Activated CD4-positive, alpha-beta T cell treated with anti-CD3 and anti-CD28 coated beads, Interleukin-2, amount 50 U/mL, for 16 hours (primary cell): ENCODE data around the gene HIC2.
"Not testable (repeated sequence)": the region's sequence is repeated elsewhere in the genome, so short reads cannot be mapped to it uniquely, and the experiment has no call there.

Experiments
- DNase-seq: peaks from one replicate; pipeline ENCODE4 v3.0.0-alpha.2; 2020

Gene HIC2

GRCh38 chr22:21450858-21451353 lies 33.7 kb downstream of the HIC2 start:
- DNase-seq, result no peak

DNA sequence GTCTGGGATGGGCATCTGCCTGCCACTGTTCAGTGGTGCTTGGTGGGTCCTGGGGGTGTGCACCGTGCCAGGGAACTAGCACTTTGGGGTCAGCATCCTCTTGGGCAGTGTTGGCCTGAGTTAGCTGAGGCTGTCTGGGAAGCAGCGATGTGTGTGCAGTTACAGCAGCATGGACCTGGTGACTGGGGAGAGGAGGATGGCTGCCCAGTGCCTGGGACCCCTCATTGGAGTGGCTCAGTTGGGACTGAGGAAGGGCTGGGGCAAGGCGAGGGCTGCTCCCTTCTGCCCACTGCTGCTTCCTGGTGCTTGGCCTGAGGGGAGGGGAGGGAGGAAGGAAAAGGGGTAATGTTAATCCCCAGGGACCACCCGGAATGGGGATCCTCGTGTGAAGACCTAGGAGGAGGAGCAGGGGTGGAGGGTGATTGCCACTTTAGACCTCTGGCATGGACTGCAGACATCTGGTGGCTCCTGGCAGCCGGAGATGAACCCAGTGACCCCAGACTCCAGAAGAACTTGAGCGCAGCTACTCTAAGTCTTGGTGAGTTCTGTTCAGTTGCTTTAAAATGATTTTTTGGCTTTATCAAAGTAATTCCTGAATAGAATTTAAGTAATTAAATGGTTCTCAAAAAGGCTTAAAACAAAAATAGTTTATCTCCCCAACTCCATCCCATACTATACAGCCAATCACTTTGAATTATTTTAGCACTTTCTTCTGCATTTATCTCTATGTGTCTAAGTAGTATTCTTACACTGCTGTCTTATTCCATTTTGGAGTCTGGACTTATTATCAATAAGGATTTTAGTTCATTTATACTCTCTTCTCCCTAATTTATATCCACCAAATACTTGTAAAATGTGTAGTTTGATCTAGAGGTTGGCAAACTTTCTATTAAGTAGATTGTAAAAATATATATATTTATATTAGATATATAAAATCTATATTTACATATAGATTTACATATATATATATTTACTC lies 34.7 kb downstream of the HIC2 start:
- DNase-seq, result no peak

DNA sequence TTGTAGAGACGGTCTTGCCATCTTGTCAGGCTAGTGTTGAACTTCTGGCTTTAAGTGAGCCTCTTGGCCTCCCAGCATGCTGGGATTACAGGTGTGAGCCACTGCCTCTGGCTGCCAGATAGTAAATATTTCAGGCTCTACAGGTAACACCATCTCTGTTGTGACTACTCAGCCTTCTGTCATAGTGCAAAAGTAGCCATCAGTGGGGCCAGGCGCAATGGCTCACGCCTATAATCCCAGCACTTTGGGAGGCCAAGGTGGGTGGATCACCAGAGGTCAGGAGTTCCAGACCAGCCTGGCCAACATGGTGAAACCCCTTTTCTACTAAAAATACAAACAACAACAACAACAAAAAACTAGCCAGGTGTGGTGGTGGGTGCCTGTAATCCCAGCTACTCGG lies 35.5 kb downstream of the HIC2 start:
- not testable (repeated sequence) for DNase-seq

- not testable (repeated sequence) for DNase-seq
Observed at GRCh38 chr22:21454998-21455333, 37.8 kb downstream of the HIC2 start.

DNA sequence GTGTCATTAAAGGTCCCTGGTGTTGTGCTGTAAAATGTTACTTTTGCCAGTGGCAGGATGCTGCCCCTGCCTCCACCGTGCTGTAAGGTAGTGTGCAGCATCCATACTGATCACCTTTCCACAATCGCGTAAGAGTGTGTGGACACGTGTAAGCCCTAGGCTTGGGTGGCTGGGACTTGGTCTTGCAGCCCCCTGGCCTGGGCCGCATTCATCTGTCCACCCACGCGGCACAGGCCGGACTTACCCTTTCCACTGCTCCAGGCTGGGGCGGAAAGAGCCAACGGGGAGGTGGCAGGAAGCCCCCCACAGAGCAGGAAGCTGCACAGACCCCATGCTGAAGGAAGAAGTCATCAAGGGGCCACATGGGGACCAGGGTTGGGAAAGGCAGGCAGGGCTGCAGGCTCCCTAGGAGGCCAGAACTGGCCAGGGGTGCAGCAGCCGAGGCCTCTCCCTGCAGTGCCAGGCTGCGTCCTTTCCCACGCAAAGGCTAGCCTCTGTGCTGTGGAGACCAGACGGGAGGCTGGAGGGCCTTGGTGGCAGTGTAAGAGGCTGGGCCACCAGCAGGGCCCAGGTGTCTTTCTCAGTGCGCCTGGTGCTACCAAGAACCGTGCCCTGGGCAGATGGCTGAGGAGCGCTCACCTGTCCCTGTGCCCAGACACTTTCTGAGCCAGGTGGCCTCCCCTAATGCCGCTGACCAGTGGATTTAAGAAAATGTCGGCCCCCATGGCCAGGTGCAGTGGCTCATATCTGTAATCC lies 38.3 kb downstream of the HIC2 start:
- DNase-seq, result no peak

- no peak for DNase-seq
Observed at GRCh38 chr22:21457023-21457787, 40.0 kb downstream of the HIC2 start.

DNA sequence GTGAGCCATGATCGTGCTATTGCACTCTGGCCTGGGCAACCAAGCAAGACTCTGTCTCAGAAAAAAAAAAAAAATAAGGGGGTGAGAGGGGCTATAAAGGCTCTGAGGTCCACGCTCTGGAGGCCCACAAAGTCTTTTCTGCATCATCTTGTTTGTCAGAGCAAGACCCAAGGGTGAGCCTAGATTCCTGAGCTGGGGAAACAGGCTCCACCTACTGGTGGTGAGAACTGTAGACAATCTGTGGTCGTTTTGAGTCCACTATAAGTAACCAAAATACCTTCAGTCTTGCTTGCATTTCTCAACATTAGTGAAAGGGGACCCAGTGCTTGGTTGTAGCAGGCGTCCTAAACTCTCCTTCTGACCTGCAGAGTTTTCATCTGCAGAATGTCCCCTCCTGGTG lies 45.5 kb downstream of the HIC2 start:
- DNase-seq, result not testable (repeated sequence)

- not testable (repeated sequence) for DNase-seq
Observed at GRCh38 chr22:21467337-21468193, 50.4 kb downstream of the HIC2 start, which contains the start of gene TMEM191C. Gene TMEM191C (plus strand): TSS chr22:21467387. CDS start chr22:21467460, 73 bp downstream.

DNA sequence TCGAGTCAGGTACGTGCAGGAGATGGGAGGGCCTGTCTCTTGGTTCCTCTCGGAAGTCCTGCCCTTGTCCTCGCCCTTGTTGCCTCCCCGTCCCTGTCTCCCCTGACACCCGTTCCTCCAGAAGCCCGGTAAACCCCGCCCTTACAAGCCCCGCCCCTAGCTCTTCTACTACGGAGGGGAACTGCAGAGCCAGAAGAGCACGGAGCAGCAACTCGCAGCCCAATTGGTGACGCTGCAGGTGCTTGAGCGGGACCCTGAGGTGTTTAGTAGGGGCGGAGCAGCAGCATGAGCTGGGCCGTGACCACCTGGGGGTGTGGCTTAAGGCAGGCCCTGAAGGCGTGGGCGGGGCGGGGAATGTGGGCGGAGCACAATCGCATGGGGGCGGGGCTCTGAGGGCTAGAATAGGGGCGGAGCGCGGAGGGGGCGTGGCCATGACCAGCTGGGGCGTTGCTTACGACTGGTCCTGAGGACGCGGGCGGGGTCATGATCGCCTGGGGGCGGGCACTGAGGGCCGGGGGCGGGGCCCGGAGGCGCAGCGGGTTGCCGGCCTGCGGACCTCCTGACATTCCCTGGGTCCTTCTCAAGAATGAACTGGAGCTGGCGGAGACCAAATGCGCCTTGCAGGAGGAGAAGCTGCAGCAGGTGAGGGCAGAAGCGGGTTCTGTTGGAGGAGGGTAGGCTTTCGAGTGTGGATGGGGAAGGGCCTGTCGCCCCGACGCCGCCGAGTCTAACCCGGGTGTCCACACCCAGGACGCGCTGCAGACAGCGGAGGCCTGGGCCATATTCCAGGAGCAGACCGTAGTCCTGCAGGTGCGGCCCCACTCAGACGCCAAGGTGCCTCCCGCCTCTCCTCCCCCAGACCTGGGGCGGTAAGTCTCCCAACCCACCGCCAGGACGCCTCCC lies 51.3 kb downstream of the HIC2 start:
- peak; percentile 88 for DNase-seq

DNA sequence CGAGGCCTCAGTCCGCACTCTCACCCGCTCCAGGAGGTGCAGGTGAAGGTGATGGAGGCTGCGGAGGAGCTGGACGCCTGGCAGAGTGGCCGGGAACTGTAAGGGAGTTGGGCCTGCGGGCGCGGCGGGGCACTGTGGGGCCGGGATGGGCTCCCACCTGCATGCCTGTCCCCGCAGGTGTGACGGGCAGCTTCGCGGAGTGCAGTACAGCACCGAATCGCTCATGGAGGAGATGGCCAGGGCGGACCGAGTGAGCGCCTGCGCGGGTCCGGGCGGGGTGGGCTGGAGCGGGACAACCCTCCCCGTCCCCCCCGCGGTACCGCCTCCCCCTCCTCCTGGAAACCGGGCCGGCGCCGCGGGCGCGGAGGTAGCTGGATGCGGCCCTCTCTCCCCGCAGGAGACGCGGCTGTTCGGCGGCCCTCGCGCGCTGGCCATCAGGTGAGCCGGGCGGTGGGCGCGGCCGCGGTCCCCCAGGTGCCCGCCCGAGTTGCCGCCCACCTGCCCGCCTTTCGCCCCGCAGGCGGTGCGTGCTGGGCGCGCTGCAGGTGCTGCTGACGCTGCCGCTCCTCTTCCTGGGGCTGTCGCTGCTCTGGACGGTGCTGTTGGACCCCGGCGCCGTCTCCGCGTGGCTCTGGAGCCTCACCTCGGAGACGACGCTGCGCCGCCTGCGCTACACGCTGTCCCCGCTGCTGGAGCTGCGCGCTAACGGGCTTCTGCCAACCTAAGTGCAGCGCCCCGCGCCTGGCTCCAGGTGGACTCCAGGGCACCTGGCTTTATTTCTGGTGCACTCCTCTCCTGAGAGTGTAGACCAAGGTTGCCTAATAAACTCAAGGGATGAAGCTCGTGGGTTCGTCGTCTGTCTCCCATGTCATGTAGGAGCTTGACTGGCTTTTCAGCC lies 52.2 kb downstream of the HIC2 start:
- DNase-seq, result not testable (repeated sequence)

- DNase-seq, result not testable (repeated sequence)
Observed at GRCh38 chr22:21472984-21473383, 55.8 kb downstream of the HIC2 start.

DNA sequence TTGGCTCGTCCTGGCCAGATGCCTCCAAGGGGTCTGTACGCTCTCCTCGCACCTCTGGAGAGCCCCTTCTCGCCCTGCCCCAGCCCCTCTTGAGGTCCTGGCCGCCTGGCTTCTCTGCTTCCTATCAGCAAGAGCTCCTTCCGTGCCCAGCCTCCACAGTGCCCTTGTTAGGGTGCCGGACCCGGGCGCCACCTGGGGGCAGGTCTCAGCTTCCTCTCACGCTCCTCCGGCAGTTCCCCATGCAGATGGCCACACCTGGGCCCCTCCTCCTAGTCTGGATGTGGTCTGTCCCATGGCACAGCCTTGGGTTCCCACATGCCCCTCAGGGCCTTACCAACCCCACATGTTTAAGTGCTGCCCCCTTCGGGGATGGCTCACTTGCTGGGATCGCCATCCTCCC lies 56.5 kb downstream of the HIC2 start:
- DNase-seq, result not testable (repeated sequence)

GRCh38 chr22:21484039-21484438 lies 66.9 kb downstream of the HIC2 start:
- not testable (repeated sequence) for DNase-seq

DNA sequence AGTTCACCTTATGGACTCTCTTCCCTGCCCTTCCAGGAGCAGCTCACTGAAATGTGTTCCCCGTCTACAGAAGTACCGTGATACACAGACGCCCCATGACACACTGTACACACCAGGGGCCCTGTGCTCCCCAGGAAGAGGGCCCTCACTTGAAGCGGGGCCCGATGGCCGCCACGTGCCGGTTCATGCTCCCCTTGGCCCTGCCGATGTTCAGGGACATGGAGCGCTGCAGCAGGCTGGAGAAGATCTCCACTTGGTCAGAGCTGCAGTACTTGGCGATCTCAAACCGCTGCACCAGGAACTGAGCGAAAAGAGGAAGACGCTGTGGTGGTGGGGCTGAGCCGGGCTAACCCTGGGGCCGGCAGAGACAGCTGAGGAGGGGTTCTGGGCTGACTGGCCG lies 70.6 kb downstream of the HIC2 start:
- DNase-seq, result not testable (repeated sequence)

GRCh38 chr22:21489149-21489680 lies 72.0 kb downstream of the HIC2 start:
- DNase-seq, result not testable (repeated sequence)

DNA sequence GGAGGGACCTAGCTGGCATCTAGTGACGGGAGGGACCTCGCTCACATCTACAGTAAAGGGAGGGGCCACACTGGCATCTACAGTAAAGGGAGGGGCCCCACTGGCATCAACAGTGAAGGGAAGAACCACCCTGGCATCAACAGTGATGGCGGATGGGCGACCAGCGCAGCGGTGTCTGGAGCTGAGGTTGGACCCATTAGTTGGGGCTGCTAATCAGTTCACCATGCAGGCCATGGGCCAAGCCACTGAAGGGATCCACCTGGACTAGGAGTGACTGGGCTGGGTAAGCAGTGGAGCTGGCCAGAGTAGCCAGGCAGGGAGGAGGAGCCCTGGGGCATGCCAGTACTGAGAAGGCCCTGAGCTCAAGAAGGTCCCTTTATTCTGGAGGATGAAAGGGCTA lies 73.4 kb downstream of the HIC2 start:
- not testable (repeated sequence) for DNase-seq

GRCh38 chr22:21492271-21492670 lies 75.1 kb downstream of the HIC2 start:
- not testable (repeated sequence) for DNase-seq

- not testable (repeated sequence) for DNase-seq
Observed at GRCh38 chr22:21493789-21494782, 76.9 kb downstream of the HIC2 start.
